ENCODE data around the gene RAMP1. TPM values are rescaled to one million over a fixed set of nuclear protein-coding genes. Genes with fewer than 3 reads are reported as not detected.
"Not testable (repeated sequence)": the region's sequence is repeated elsewhere in the genome, so short reads cannot be mapped to it uniquely, and the experiment has no call there.

RAMP1 gene
- total and polyA plus RNA-seq, 9 of the 15 experiments (the other 6 are each of a cell fraction or from before 2014, with no cell fraction given), result 0.72 to 0.77 TPM; not detected in 7

DNA sequence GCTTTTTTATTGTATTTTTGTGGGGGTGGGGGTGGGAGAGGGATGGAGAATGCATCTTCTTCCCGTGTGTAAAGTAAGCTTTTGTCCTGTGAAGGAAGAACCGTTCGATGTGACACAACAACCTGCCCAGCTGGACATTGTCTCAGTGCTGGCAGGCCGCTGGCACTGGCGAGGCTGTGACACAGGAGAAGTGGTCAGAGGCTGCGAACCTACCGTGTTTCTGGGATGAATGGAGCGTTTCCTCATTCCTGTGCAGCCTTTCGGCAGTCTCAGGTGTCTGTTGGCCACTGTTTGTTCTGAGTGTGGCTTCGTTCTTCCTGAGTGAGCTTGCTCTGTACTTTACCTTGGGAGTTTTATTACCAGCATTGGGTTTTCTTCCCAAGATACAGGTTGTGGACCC lies 8.0 kb downstream of the RAMP1 start (continued):
- TF ChIP-seq, protein P1, sequence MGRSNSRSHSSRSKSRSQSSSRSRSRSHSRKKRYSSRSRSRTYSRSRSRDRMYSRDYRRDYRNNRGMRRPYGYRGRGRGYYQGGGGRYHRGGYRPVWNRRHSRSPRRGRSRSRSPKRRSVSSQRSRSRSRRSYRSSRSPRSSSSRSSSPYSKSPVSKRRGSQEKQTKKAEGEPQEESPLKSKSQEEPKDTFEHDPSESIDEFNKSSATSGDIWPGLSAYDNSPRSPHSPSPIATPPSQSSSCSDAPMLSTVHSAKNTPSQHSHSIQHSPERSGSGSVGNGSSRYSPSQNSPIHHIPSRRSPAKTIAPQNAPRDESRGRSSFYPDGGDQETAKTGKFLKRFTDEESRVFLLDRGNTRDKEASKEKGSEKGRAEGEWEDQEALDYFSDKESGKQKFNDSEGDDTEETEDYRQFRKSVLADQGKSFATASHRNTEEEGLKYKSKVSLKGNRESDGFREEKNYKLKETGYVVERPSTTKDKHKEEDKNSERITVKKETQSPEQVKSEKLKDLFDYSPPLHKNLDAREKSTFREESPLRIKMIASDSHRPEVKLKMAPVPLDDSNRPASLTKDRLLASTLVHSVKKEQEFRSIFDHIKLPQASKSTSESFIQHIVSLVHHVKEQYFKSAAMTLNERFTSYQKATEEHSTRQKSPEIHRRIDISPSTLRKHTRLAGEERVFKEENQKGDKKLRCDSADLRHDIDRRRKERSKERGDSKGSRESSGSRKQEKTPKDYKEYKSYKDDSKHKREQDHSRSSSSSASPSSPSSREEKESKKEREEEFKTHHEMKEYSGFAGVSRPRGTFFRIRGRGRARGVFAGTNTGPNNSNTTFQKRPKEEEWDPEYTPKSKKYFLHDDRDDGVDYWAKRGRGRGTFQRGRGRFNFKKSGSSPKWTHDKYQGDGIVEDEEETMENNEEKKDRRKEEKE (IDR thresholded peaks at IDR 0.05; ENCODE audit: borderline replicate concordance in 1 of 2, control insufficient read depth in 1 of 2, low read depth in 2 of 2, low read length in 1 of 2), result no peak
- TF ChIP-seq, protein P2, sequence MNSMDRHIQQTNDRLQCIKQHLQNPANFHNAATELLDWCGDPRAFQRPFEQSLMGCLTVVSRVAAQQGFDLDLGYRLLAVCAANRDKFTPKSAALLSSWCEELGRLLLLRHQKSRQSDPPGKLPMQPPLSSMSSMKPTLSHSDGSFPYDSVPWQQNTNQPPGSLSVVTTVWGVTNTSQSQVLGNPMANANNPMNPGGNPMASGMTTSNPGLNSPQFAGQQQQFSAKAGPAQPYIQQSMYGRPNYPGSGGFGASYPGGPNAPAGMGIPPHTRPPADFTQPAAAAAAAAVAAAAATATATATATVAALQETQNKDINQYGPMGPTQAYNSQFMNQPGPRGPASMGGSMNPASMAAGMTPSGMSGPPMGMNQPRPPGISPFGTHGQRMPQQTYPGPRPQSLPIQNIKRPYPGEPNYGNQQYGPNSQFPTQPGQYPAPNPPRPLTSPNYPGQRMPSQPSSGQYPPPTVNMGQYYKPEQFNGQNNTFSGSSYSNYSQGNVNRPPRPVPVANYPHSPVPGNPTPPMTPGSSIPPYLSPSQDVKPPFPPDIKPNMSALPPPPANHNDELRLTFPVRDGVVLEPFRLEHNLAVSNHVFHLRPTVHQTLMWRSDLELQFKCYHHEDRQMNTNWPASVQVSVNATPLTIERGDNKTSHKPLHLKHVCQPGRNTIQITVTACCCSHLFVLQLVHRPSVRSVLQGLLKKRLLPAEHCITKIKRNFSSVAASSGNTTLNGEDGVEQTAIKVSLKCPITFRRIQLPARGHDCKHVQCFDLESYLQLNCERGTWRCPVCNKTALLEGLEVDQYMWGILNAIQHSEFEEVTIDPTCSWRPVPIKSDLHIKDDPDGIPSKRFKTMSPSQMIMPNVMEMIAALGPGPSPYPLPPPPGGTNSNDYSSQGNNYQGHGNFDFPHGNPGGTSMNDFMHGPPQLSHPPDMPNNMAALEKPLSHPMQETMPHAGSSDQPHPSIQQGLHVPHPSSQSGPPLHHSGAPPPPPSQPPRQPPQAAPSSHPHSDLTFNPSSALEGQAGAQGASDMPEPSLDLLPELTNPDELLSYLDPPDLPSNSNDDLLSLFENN (IDR thresholded peaks at IDR 0.05; ENCODE audit: low read depth in 2 of 2, low read length in 2 of 2), result no peak
- TF ChIP-seq CHD2 (IDR thresholded peaks at IDR 0.05; ENCODE audit: low read depth, low read length), result no peak
- TF ChIP-seq, protein P3, sequence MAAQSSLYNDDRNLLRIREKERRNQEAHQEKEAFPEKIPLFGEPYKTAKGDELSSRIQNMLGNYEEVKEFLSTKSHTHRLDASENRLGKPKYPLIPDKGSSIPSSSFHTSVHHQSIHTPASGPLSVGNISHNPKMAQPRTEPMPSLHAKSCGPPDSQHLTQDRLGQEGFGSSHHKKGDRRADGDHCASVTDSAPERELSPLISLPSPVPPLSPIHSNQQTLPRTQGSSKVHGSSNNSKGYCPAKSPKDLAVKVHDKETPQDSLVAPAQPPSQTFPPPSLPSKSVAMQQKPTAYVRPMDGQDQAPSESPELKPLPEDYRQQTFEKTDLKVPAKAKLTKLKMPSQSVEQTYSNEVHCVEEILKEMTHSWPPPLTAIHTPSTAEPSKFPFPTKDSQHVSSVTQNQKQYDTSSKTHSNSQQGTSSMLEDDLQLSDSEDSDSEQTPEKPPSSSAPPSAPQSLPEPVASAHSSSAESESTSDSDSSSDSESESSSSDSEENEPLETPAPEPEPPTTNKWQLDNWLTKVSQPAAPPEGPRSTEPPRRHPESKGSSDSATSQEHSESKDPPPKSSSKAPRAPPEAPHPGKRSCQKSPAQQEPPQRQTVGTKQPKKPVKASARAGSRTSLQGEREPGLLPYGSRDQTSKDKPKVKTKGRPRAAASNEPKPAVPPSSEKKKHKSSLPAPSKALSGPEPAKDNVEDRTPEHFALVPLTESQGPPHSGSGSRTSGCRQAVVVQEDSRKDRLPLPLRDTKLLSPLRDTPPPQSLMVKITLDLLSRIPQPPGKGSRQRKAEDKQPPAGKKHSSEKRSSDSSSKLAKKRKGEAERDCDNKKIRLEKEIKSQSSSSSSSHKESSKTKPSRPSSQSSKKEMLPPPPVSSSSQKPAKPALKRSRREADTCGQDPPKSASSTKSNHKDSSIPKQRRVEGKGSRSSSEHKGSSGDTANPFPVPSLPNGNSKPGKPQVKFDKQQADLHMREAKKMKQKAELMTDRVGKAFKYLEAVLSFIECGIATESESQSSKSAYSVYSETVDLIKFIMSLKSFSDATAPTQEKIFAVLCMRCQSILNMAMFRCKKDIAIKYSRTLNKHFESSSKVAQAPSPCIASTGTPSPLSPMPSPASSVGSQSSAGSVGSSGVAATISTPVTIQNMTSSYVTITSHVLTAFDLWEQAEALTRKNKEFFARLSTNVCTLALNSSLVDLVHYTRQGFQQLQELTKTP (IDR thresholded peaks at IDR 0.05; ENCODE audit: low read depth in 1 of 2, partially characterized antibody in 2 of 2), result no peak

DNA sequence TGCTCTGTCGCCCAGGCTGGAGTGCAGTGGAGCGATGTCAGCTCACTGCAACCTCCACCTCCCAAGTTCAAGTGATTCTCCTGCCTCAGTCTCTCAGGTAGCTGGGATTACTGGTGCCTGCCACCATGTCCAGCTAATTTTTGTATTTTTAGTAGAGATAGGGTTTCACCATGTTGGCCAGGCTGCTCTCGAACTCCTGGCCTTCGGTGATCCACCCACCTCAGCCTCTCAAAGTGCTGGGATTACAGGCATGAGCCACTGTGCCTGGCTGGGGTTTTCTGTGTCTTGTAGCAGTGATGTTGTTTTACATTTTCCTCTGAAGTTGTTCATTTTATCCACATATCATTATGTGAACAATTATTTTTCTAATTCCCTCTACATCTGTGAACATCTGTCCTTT lies 8.7 kb downstream of the RAMP1 start:
- H3K4me3 ChIP-seq; H3K9me1 ChIP-seq (ENCODE audit: control insufficient read depth, insufficient read depth, low read length); FAIRE-seq; intact Hi-C loops (cut with micrococcal nuclease); ATAC-seq; H3K9me3 ChIP-seq (replicated peaks; ENCODE audit: control insufficient read depth, insufficient read depth, low read depth, low read length); DNase-seq (ENCODE audit: extremely low read depth in 1 of 4, low spot score in 3 of 4); CTCF ChIA-PET (ENCODE audit: low intra/inter-chr PET ratio); H3K27ac ChIP-seq (ENCODE audit: extremely low read depth, low read depth, low read length); H2AFZ ChIP-seq (ENCODE audit: low read depth, low read length); H3K4me2 ChIP-seq (ENCODE audit: insufficient read depth, low read length); H3K4me1 ChIP-seq (replicated peaks in 1 of 2; ENCODE audit: control insufficient read depth in 2 of 2, insufficient read depth in 2 of 2, low read length in 2 of 2); H3K79me2 ChIP-seq (ENCODE audit: control insufficient read depth, insufficient read depth, low read length); H4K20me1 ChIP-seq (replicated peaks; ENCODE audit: control insufficient read depth, insufficient read depth, low read length); H3K9ac ChIP-seq (ENCODE audit: insufficient read depth in 1 of 2, low read depth in 2 of 2, low read length in 2 of 2); BruUV-seq (replicated peaks); POLR2A ChIA-PET; H3K36me3 ChIP-seq (ENCODE audit: control insufficient read depth, insufficient read depth, low read length): not testable (repeated sequence)
- peaks cover 30 to 73% of the 10 kb centered on the region in 2 experiments for H3K27me3 ChIP-seq (ENCODE audit: control insufficient read depth in 2 of 2, insufficient read depth in 2 of 2, low read length in 2 of 2)
- WGBS (ENCODE audit: insufficient coverage, low coverage, missing lambda C conversion rate), result 25% methylated on average over 4 of the region's 4 CpGs
- in situ Hi-C loops (cut with MboI), result loop anchor here (25.0 kb wide), 1 partner anchor 394 kb away; no protein-coding TSS in a partner anchor
